Measurements from ENCODE around the gene CAMK2G.

CAMK2G gene

GRCh38 chr10:73871295-73872189 is 2.8 kb downstream of the CAMK2G start:
- Histone ChIP-seq H3K4me3 (ENCODE audit: low read length) (no peak overlapping the region), H3K4me1 (ENCODE audit: control insufficient read depth, insufficient read depth, low read length) (0 out of 2 replicates have a peak, but pooled peaks cover 3% of the 10 kb centered on the region), H3K36me3 (ENCODE audit: control insufficient read depth, insufficient read depth, low read length) (peaks cover 2% of the 10 kb centered on the region; the same call in 1 of the 2 replicates), H3K9me3 (ENCODE audit: control insufficient read depth, insufficient read depth, low read length) (no peaks in the 10 kb centered on the region), H3K27me3 (ENCODE audit: control insufficient read depth, insufficient read depth, low read length) (no peaks in the 10 kb centered on the region), H3K27ac (ENCODE audit: low read length) (no peak overlapping the region)
- WGBS (ENCODE audit: insufficient coverage, insufficient read length) = no CpG with 5 or more reads among the region's 8 CpGs
- no peak for DNase-seq (ENCODE audit: low read depth, low spot score)

GRCh38 chr10:73868655-73869195 is 5.6 kb downstream of the CAMK2G start:
- no CpG with 5 or more reads among the region's 5 CpGs for WGBS (ENCODE audit: insufficient coverage, insufficient read length)
- no peak overlapping the region for H3K27ac ChIP-seq (ENCODE audit: low read length)
- H3K4me1 ChIP-seq (ENCODE audit: control insufficient read depth, insufficient read depth, low read length) = peaks cover 4% of the 10 kb centered on the region; the same call in 1 of the 2 replicates
- H3K27me3 ChIP-seq (ENCODE audit: control insufficient read depth, insufficient read depth, low read length) = no peaks in the 10 kb centered on the region
- no peak overlapping the region for H3K4me3 ChIP-seq (ENCODE audit: low read length)
- DNase-seq (ENCODE audit: low read depth, low spot score) = no peak
- peaks cover 2% of the 10 kb centered on the region for H3K36me3 ChIP-seq (ENCODE audit: control insufficient read depth, insufficient read depth, low read length)
- H3K9me3 ChIP-seq (ENCODE audit: control insufficient read depth, insufficient read depth, low read length) = no peaks in the 10 kb centered on the region

GRCh38 chr10:73867871-73868631 is 6.3 kb downstream of the CAMK2G start:
- peaks cover 2% of the 10 kb centered on the region; the same call in 1 of the 2 replicates for H3K4me1 ChIP-seq (ENCODE audit: control insufficient read depth, insufficient read depth, low read length)
- H3K27ac ChIP-seq (ENCODE audit: low read length) = no peak overlapping the region
- no peak overlapping the region for H3K4me3 ChIP-seq (ENCODE audit: low read length)
- no peak for DNase-seq (ENCODE audit: low read depth, low spot score)
- H3K36me3 ChIP-seq (ENCODE audit: control insufficient read depth, insufficient read depth, low read length) = peaks cover 2% of the 10 kb centered on the region
- WGBS (ENCODE audit: insufficient coverage, insufficient read length) = no CpG with 5 or more reads among the region's 11 CpGs
- no peaks in the 10 kb centered on the region for H3K27me3 ChIP-seq (ENCODE audit: control insufficient read depth, insufficient read depth, low read length)
- no peaks in the 10 kb centered on the region for H3K9me3 ChIP-seq (ENCODE audit: control insufficient read depth, insufficient read depth, low read length)

DNA sequence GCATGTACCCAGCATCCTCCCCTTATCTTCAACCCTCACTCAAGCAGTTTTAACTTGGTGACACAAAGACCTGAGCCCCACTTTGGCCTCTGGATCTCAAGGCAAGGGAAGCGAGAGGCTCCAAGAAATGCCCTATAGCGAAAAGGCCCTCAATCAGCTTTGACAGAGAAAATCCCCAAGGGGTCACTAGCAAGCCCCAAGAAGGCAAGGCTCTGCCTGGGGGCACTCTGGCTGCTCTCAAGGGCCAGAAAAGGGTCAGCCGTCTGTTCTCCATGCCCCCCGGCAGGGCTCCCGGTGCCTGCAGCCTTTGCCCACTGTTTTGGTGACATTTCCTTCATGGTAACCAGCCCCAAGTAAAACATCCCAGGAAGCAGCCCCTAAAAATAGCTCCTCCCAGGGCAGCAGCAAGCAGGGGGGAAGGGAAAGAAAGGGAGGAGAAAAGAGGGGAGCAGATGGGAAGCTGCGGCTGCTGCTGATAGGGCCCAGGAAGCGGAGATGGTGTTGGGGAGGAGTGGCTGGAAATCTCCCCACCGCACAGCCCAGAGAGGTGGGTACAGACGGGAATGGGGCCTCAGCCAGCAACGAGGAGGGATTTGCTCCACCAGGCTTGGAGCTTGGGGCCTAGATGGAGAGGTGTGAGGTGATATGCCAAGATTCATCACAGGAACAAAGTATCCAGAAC is 7.1 kb downstream of the CAMK2G start:
- WGBS (ENCODE audit: insufficient coverage, insufficient read length) = no CpG with 5 or more reads among the region's 10 CpGs
- Histone ChIP-seq H3K27ac (ENCODE audit: low read length) (no peak overlapping the region), H3K9me3 (ENCODE audit: control insufficient read depth, insufficient read depth, low read length) (no peaks in the 10 kb centered on the region), H3K36me3 (ENCODE audit: control insufficient read depth, insufficient read depth, low read length) (peaks cover 2% of the 10 kb centered on the region), H3K4me1 (ENCODE audit: control insufficient read depth, insufficient read depth, low read length) (peaks cover 1% of the 10 kb centered on the region; the same call in 1 of the 2 replicates), H3K4me3 (ENCODE audit: low read length) (no peak overlapping the region), H3K27me3 (ENCODE audit: control insufficient read depth, insufficient read depth, low read length) (no peaks in the 10 kb centered on the region)
- no peak for DNase-seq (ENCODE audit: low read depth, low spot score)

DNA sequence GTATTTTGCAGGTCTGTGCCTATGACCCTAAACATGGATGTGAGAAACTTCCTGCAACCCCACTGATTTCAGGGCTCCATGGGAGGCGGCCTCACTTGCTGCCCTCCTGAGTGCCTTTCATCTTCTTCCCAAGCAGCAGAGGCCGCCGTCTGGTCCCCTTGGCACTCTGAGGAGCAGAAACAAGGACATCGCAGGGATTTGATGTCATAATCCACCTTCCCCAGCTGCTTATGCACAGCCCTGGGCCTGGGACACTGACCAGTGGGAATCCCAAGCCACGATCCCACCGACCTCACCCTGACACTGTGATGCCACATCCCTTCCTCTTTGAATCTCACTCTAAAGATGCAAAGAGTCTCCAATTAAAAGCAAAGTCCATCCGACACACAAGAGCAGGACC is 7.7 kb downstream of the CAMK2G start:
- H3K27me3 ChIP-seq (ENCODE audit: control insufficient read depth, insufficient read depth, low read length) = no peaks in the 10 kb centered on the region
- DNase-seq (ENCODE audit: low read depth, low spot score) = no peak
- H3K27ac ChIP-seq (ENCODE audit: low read length) = no peak overlapping the region
- H3K4me1 ChIP-seq (ENCODE audit: control insufficient read depth, insufficient read depth, low read length) = peaks cover 1% of the 10 kb centered on the region; the same call in 1 of the 2 replicates
- no CpG with 5 or more reads among the region's 7 CpGs for WGBS (ENCODE audit: insufficient coverage, insufficient read length)
- H3K36me3 ChIP-seq (ENCODE audit: control insufficient read depth, insufficient read depth, low read length) = peaks cover 2% of the 10 kb centered on the region
- no peaks in the 10 kb centered on the region for H3K9me3 ChIP-seq (ENCODE audit: control insufficient read depth, insufficient read depth, low read length)
- H3K4me3 ChIP-seq (ENCODE audit: low read length) = no peak overlapping the region

GRCh38 chr10:73865459-73866442 is 8.6 kb downstream of the CAMK2G start:
- no peak for DNase-seq (ENCODE audit: low read depth, low spot score)
- Histone ChIP-seq H3K27ac (ENCODE audit: low read length) (no peak overlapping the region), H3K4me3 (ENCODE audit: low read length) (no peak overlapping the region), H3K27me3 (ENCODE audit: control insufficient read depth, insufficient read depth, low read length) (no peaks in the 10 kb centered on the region), H3K4me1 (ENCODE audit: control insufficient read depth, insufficient read depth, low read length) (peaks cover 1% of the 10 kb centered on the region; the same call in 1 of the 2 replicates), H3K36me3 (ENCODE audit: control insufficient read depth, insufficient read depth, low read length) (peaks cover 2% of the 10 kb centered on the region), H3K9me3 (ENCODE audit: control insufficient read depth, insufficient read depth, low read length) (no peaks in the 10 kb centered on the region)
- WGBS (ENCODE audit: insufficient coverage, insufficient read length) = no CpG with 5 or more reads among the region's 11 CpGs

DNA sequence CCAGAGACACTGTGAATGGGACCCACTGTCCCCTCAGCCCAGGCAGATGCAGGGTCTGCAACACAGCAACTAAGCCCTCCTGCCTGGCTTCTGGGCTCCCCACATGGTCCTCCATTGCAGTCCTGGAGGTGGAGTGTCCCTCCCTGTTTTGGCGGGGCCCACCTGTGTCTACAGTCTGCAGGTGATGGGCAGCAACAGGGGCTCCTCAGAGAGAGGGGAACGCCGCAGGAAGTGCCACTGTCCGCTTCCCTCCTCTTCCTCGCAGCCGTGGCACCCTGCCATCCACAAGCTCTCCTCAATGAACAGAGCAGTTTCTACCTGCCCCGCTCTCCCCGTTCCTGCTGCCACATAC is 9.3 kb downstream of the CAMK2G start:
- Histone ChIP-seq H3K4me1 (ENCODE audit: control insufficient read depth, insufficient read depth, low read length) (peaks cover 1% of the 10 kb centered on the region; the same call in 1 of the 2 replicates), H3K9me3 (ENCODE audit: control insufficient read depth, insufficient read depth, low read length) (no peaks in the 10 kb centered on the region), H3K36me3 (ENCODE audit: control insufficient read depth, insufficient read depth, low read length) (peaks cover 1% of the 10 kb centered on the region; the same call in 1 of the 2 replicates), H3K27me3 (ENCODE audit: control insufficient read depth, insufficient read depth, low read length) (no peaks in the 10 kb centered on the region), H3K4me3 (ENCODE audit: low read length) (no peak overlapping the region), H3K27ac (ENCODE audit: low read length) (no peak overlapping the region)
- DNase-seq (ENCODE audit: low read depth, low spot score) = no peak
- no CpG with 5 or more reads among the region's 8 CpGs for WGBS (ENCODE audit: insufficient coverage, insufficient read length)

- WGBS (ENCODE audit: insufficient coverage, insufficient read length) = no CpG with 5 or more reads among the region's 4 CpGs
- DNase-seq (ENCODE audit: low read depth, low spot score) = no peak
- peaks cover 9% of the 10 kb centered on the region for H3K36me3 ChIP-seq (ENCODE audit: control insufficient read depth, insufficient read depth, low read length)
- no peak overlapping the region for H3K4me3 ChIP-seq (ENCODE audit: low read length)
- H3K27ac ChIP-seq (ENCODE audit: low read length) = no peak overlapping the region
- no peaks in the 10 kb centered on the region for H3K27me3 ChIP-seq (ENCODE audit: control insufficient read depth, insufficient read depth, low read length)
- H3K9me3 ChIP-seq (ENCODE audit: control insufficient read depth, insufficient read depth, low read length) = no peaks in the 10 kb centered on the region
- H3K4me1 ChIP-seq (ENCODE audit: control insufficient read depth, insufficient read depth, low read length) = peaks cover 1% of the 10 kb centered on the region; the same call in 1 of the 2 replicates
Measured at GRCh38 chr10:73864229-73864628, 10.1 kb downstream of the CAMK2G start.

DNA sequence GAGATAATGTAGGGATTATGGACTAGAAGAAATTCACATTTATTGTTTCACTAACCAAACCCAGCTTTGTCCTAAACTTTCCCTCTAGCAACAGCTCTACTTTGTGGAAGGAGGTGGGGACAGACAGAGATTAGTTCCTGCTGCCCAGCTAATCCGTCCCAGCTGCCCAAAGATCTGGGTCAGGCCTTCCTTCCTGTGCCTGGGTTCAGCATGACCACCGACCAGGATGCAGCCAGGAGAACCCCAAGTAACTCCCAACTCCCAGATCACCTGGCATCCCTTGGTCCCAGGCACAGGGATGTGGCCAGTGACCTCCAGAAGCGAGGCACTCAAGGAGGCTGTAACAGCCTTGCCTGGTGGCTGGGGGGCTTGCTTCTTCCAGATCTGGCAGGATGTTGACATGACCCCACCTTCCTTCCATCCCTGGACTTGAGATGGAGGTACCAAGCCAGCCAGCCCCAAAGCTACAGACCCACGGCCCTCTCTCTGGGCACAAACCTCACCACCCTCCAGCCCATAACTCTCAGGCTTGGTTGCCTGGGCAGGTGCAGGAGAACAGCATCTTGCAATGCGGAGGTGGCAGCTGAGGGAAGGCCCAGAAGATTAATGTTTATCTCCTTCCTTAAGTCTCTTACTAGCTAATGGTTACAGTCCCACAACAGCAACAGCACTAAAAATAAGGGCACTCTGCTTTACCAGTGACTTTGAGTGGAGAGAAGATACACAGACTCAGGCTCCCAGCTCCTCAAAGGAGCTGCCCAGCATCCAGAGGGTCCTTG is 11.1 kb downstream of the CAMK2G start:
- H3K27me3 ChIP-seq (ENCODE audit: control insufficient read depth, insufficient read depth, low read length) = no peaks in the 10 kb centered on the region
- H3K4me1 ChIP-seq (ENCODE audit: control insufficient read depth, insufficient read depth, low read length) = peaks cover 1% of the 10 kb centered on the region; the same call in 1 of the 2 replicates
- DNase-seq (ENCODE audit: low read depth, low spot score) = no peak
- H3K36me3 ChIP-seq (ENCODE audit: control insufficient read depth, insufficient read depth, low read length) = peaks cover 9% of the 10 kb centered on the region
- no peak overlapping the region for H3K4me3 ChIP-seq (ENCODE audit: low read length)
- H3K27ac ChIP-seq (ENCODE audit: low read length) = no peak overlapping the region
- H3K9me3 ChIP-seq (ENCODE audit: control insufficient read depth, insufficient read depth, low read length) = no peaks in the 10 kb centered on the region
- WGBS (ENCODE audit: insufficient coverage, insufficient read length) = no CpG with 5 or more reads among the region's 5 CpGs
